HG02678 (cell line): ENCODE measurements around the gene SNX25.
"Not testable (repeated sequence)": the region's sequence is repeated elsewhere in the genome, so short reads cannot be mapped to it uniquely, and the experiment has no call there.

Source experiments
- ATAC-seq: cut with Tn5 transposase; IDR thresholded peaks from one replicate; pipeline ENCODE4 v1.9.1; 2021; ENCODE audit warnings: mild to moderate bottlenecking, moderate library complexity; ENCODE audit not compliant: unreplicated experiment

SNX25 gene

GRCh38 chr4:185227713-185228278, 18.4 kb downstream of the SNX25 start:
- ATAC-seq = no peak

GRCh38 chr4:185229021-185229818, 19.8 kb downstream of the SNX25 start:
- ATAC-seq = no peak

- no peak for ATAC-seq
Measured at GRCh38 chr4:185232370-185232769, 23.0 kb downstream of the SNX25 start.

DNA sequence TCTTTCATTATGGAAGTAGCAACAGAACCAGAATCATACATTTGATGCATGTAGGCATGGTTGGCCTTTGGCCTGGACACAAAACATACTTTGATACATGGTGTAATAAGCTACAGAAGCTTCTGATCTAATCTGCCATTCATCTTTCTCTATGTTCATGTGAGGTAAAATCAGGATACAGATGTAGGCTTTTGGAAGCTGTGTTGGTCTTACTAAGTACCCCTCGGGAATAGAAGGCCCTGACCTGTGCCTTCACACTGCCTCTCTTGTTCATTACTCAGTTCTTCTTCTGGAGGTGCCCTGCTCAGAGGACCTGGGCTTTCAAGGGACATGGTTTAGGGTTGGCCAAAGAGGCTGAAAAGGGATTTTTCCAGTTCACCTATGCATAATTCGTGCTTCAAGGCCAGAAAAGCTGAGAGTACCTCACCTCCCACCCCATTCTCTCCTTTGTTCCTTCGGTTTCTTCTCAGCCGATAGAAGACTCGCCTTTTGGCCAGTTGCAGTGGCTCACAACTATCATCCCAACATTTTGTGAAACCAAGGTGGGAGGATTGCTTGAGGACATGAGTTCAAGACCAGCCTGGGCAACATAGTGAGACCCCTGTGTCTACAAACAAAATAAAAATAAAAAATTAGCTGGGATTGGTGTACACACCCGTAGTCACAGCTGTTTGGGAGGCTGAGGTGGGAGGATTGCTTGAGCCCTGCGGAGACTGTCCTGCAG, 25.9 kb downstream of the SNX25 start:
- no peak for ATAC-seq

GRCh38 chr4:185235843-185236503, 26.6 kb downstream of the SNX25 start:
- no peak for ATAC-seq

- no peak for ATAC-seq
Measured at GRCh38 chr4:185237175-185237574, 27.8 kb downstream of the SNX25 start.

DNA sequence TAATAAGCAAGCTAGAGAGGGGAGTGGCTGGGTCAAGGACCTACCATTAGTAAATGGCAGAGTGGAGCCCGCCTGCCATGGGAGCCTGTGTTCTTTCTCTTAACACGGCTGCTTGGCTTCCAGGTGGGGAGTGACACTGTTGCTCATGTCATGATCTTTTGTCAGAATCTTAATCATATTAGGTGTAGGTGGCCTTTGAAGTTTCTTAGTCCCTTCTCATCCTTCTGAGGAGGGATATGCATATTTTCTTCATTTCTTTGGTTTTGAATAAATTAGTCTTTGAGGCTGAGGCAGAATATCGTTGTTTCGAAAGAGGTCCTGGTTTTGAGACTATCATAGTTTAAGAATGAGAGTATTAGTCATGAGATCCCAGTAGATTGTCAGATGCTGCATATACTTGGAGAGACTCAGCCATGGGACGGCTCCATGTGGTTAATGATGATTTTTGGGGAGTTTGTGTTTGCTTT, 28.9 kb downstream of the SNX25 start:
- no peak for ATAC-seq

DNA sequence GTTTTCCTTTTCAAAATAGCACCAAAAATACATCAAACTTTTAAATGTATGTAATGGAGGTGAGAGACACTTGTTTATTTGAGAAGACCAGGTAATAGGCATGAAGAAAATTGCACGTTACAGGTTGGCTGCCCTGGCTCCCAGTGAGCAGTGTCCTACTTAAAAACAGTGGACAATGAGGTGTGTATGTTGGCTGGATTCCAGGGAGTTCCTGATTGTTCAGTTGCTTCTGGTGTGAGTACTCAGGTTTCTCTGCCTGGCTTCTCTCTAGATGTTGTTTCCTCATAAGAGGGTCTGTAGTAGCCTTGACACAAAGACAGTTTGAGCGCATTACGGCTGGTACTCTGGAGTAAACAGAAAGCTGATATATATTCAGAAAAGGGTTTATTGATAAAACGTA, 29.4 kb downstream of the SNX25 start:
- no peak for ATAC-seq

DNA sequence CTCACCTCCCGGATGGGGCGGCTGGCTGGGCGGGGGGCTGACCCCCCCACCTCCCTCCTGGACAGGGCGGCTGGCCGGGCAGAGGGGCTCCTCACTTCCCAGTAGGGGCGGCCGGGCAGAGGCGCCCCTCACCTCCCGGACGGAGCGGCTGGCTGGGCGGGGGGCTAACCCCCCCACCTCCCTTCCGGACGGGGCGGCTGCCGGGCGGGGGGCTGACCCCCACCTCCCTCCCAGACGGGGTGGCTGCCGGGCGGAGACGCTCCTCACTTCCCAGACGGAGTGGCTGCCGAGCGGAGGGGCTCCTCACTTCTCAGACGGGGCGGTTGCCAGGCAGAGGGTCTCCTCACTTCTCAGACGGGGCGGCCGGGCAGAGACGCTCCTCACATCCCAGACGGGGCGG, 31.1 kb downstream of the SNX25 start:
- ATAC-seq = not testable (repeated sequence)

- ATAC-seq = no peak
Measured at GRCh38 chr4:185242749-185243533, 33.5 kb downstream of the SNX25 start.

- ATAC-seq = no peak
Measured at GRCh38 chr4:185243879-185244278, 34.5 kb downstream of the SNX25 start.

GRCh38 chr4:185244763-185245162, 35.4 kb downstream of the SNX25 start:
- no peak for ATAC-seq

GRCh38 chr4:185246453-185246852, 37.1 kb downstream of the SNX25 start:
- no peak for ATAC-seq

- no peak for ATAC-seq
Measured at GRCh38 chr4:185247151-185247550, 37.8 kb downstream of the SNX25 start.

GRCh38 chr4:185248393-185249039, 39.1 kb downstream of the SNX25 start:
- ATAC-seq = no peak

- no peak for ATAC-seq
Measured at GRCh38 chr4:185249105-185249504, 39.7 kb downstream of the SNX25 start.

DNA sequence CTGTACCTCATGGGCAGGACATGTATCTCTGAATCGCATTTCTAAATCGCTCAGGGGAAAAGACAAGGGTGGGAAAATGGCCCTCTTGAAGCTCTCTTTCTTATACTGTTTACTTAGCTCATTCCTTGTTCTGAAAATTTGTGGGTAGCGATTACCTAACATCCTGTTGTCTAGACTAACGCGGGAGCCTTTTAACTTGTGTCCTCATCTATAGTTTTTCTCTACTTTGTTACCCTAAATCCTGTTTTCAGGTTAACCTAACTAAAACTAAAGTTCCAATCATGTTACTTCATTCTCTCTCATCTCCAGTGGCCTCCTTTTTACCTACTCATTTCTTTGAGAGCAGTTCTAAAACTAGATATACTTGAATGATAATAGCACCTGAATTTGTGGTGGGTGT, 45.0 kb downstream of the SNX25 start:
- no peak for ATAC-seq

GRCh38 chr4:185255868-185256267, 46.5 kb downstream of the SNX25 start:
- ATAC-seq = no peak

GRCh38 chr4:185256446-185256845, 47.0 kb downstream of the SNX25 start:
- ATAC-seq = no peak

- no peak for ATAC-seq
Measured at GRCh38 chr4:185257086-185257485, 47.7 kb downstream of the SNX25 start.
